Measurements from ENCODE around the gene ZDHHC22.
A peak's percentile ranks its signal among the peaks of the same experiment; 100 is the strongest.

The ZDHHC22 gene

GRCh38 chr14:77141214-77142004 is at the start of gene ZDHHC22:
Gene ZDHHC22, minus strand, starts transcription at chr14:77141791. Its CDS starts 2,053 bp downstream, at chr14:77139738.
- Histone ChIP-seq H3K4me3 (ENCODE audit: low read depth, low read length) (peak within 1 kb of the TSS; percentile 66), H3K4me1 (ENCODE audit: control insufficient read depth, insufficient read depth, low read length, unreplicated experiment) (no peaks in the 10 kb centered on the region), H3K27ac (ENCODE audit: low read depth, low read length) (no peak within 1 kb of the TSS), H3K27me3 (ENCODE audit: insufficient read depth, low read length) (peaks cover 98% of the 10 kb centered on the region), H3K79me2 (ENCODE audit: control insufficient read depth, insufficient read depth, low read length, unreplicated experiment) (no peaks in the 10 kb centered on the region), H3K36me3 (ENCODE audit: insufficient read depth, low read length) (no peaks in the 10 kb centered on the region), H2AFZ (ENCODE audit: low read length, unreplicated experiment) (peak within 1 kb of the TSS; percentile 10)

GRCh38 chr14:77190977-77191376 is 49.4 kb upstream of the ZDHHC22 start:
- peaks cover 61% of the 10 kb centered on the region for H3K27me3 ChIP-seq (ENCODE audit: insufficient read depth, low read length)
- H2AFZ ChIP-seq (ENCODE audit: low read length, unreplicated experiment), result no peak overlapping the region
- no peaks in the 10 kb centered on the region for H3K4me1 ChIP-seq (ENCODE audit: control insufficient read depth, insufficient read depth, low read length, unreplicated experiment)
- no peak overlapping the region for H3K27ac ChIP-seq (ENCODE audit: low read depth, low read length)
- H3K79me2 ChIP-seq (ENCODE audit: control insufficient read depth, insufficient read depth, low read length, unreplicated experiment), result no peaks in the 10 kb centered on the region
- H3K4me3 ChIP-seq (ENCODE audit: low read depth, low read length), result no peak overlapping the region
- no peaks in the 10 kb centered on the region for H3K36me3 ChIP-seq (ENCODE audit: insufficient read depth, low read length)

- Histone ChIP-seq H3K79me2 (ENCODE audit: control insufficient read depth, insufficient read depth, low read length, unreplicated experiment) (no peaks in the 10 kb centered on the region), H3K27ac (ENCODE audit: low read depth, low read length) (no peak overlapping the region), H3K27me3 (ENCODE audit: insufficient read depth, low read length) (peaks cover 48% of the 10 kb centered on the region), H3K4me1 (ENCODE audit: control insufficient read depth, insufficient read depth, low read length, unreplicated experiment) (peaks cover 8% of the 10 kb centered on the region), H2AFZ (ENCODE audit: low read length, unreplicated experiment) (no peak overlapping the region), H3K4me3 (ENCODE audit: low read depth, low read length) (no peak overlapping the region), H3K36me3 (ENCODE audit: insufficient read depth, low read length) (no peaks in the 10 kb centered on the region)
Observed at GRCh38 chr14:77189479-77189878, 47.9 kb upstream of the ZDHHC22 start.

- Histone ChIP-seq H3K36me3 (ENCODE audit: insufficient read depth, low read length) (no peaks in the 10 kb centered on the region), H3K27me3 (ENCODE audit: insufficient read depth, low read length) (peaks cover 57% of the 10 kb centered on the region), H3K4me3 (ENCODE audit: low read depth, low read length) (no peak overlapping the region), H3K4me1 (ENCODE audit: control insufficient read depth, insufficient read depth, low read length, unreplicated experiment) (peaks cover 8% of the 10 kb centered on the region), H2AFZ (ENCODE audit: low read length, unreplicated experiment) (no peak overlapping the region), H3K27ac (ENCODE audit: low read depth, low read length) (no peak overlapping the region), H3K79me2 (ENCODE audit: control insufficient read depth, insufficient read depth, low read length, unreplicated experiment) (no peaks in the 10 kb centered on the region)
Observed at GRCh38 chr14:77187649-77188012, 46.0 kb upstream of the ZDHHC22 start.

GRCh38 chr14:77186911-77187648 is 45.5 kb upstream of the ZDHHC22 start:
- Histone ChIP-seq H3K4me3 (ENCODE audit: low read depth, low read length) (no peak overlapping the region), H2AFZ (ENCODE audit: low read length, unreplicated experiment) (no peak overlapping the region), H3K36me3 (ENCODE audit: insufficient read depth, low read length) (no peaks in the 10 kb centered on the region), H3K27me3 (ENCODE audit: insufficient read depth, low read length) (peaks cover 57% of the 10 kb centered on the region), H3K27ac (ENCODE audit: low read depth, low read length) (no peak overlapping the region), H3K79me2 (ENCODE audit: control insufficient read depth, insufficient read depth, low read length, unreplicated experiment) (no peaks in the 10 kb centered on the region), H3K4me1 (ENCODE audit: control insufficient read depth, insufficient read depth, low read length, unreplicated experiment) (peaks cover 13% of the 10 kb centered on the region)

- Histone ChIP-seq H2AFZ (ENCODE audit: low read length, unreplicated experiment) (no peak overlapping the region), H3K36me3 (ENCODE audit: insufficient read depth, low read length) (no peaks in the 10 kb centered on the region), H3K79me2 (ENCODE audit: control insufficient read depth, insufficient read depth, low read length, unreplicated experiment) (no peaks in the 10 kb centered on the region), H3K4me1 (ENCODE audit: control insufficient read depth, insufficient read depth, low read length, unreplicated experiment) (peaks cover 13% of the 10 kb centered on the region), H3K4me3 (ENCODE audit: low read depth, low read length) (no peak overlapping the region), H3K27me3 (ENCODE audit: insufficient read depth, low read length) (peaks cover 60% of the 10 kb centered on the region), H3K27ac (ENCODE audit: low read depth, low read length) (no peak overlapping the region)
Observed at GRCh38 chr14:77185093-77185465, 43.5 kb upstream of the ZDHHC22 start.

GRCh38 chr14:77184396-77185092 is 43.0 kb upstream of the ZDHHC22 start:
- Histone ChIP-seq H3K4me1 (ENCODE audit: control insufficient read depth, insufficient read depth, low read length, unreplicated experiment) (peaks cover 13% of the 10 kb centered on the region), H3K27ac (ENCODE audit: low read depth, low read length) (no peak overlapping the region), H2AFZ (ENCODE audit: low read length, unreplicated experiment) (no peak overlapping the region), H3K79me2 (ENCODE audit: control insufficient read depth, insufficient read depth, low read length, unreplicated experiment) (no peaks in the 10 kb centered on the region), H3K27me3 (ENCODE audit: insufficient read depth, low read length) (peaks cover 60% of the 10 kb centered on the region), H3K36me3 (ENCODE audit: insufficient read depth, low read length) (no peaks in the 10 kb centered on the region), H3K4me3 (ENCODE audit: low read depth, low read length) (no peak overlapping the region)

- H3K36me3 ChIP-seq (ENCODE audit: insufficient read depth, low read length), result no peaks in the 10 kb centered on the region
- H3K27ac ChIP-seq (ENCODE audit: low read depth, low read length), result no peak overlapping the region
- no peak overlapping the region for H2AFZ ChIP-seq (ENCODE audit: low read length, unreplicated experiment)
- no peaks in the 10 kb centered on the region for H3K79me2 ChIP-seq (ENCODE audit: control insufficient read depth, insufficient read depth, low read length, unreplicated experiment)
- H3K4me3 ChIP-seq (ENCODE audit: low read depth, low read length), result no peak overlapping the region
- peaks cover 13% of the 10 kb centered on the region for H3K4me1 ChIP-seq (ENCODE audit: control insufficient read depth, insufficient read depth, low read length, unreplicated experiment)
- peaks cover 58% of the 10 kb centered on the region for H3K27me3 ChIP-seq (ENCODE audit: insufficient read depth, low read length)
Observed at GRCh38 chr14:77183896-77184295, 42.3 kb upstream of the ZDHHC22 start.

- no peak within 1 kb of the TSS for H3K27ac ChIP-seq (ENCODE audit: low read depth, low read length)
- H3K4me3 ChIP-seq (ENCODE audit: low read depth, low read length), result peak within 1 kb of the TSS; percentile 82
- no peaks in the 10 kb centered on the region for H3K79me2 ChIP-seq (ENCODE audit: control insufficient read depth, insufficient read depth, low read length, unreplicated experiment)
- peaks cover 45% of the 10 kb centered on the region for H3K27me3 ChIP-seq (ENCODE audit: insufficient read depth, low read length)
- H3K36me3 ChIP-seq (ENCODE audit: insufficient read depth, low read length), result no peaks in the 10 kb centered on the region
- peaks cover 16% of the 10 kb centered on the region for H3K4me1 ChIP-seq (ENCODE audit: control insufficient read depth, insufficient read depth, low read length, unreplicated experiment)
- peak within 1 kb of the TSS; percentile 91 for H2AFZ ChIP-seq (ENCODE audit: low read length, unreplicated experiment)
Observed at GRCh38 chr14:77181603-77182437, 40.2 kb upstream of the ZDHHC22 start, which contains the start of gene TMEM63C. Gene TMEM63C, plus strand, starts transcription at chr14:77181798. Its CDS starts 37,016 bp downstream, at chr14:77218814.
